Stimulated activated CD8-positive, alpha-beta memory T cell treated with anti-CD3 and anti-CD28 coated beads, Interleukin-7, amount 100 ng/mL, for 1 hour (primary cell): ENCODE data around the gene SERPINB1.

Experiments used
- DNase-seq, 2 donors: peaks; one replicate each; pipeline ENCODE4 v3.0.0-alpha.2; 2020; ENCODE audit warnings: low read depth in 2 of 2

The SERPINB1 gene

GRCh38 chr6:2793534-2794151 is 48.0 kb downstream of the SERPINB1 start:
- DNase-seq = no peak

- no peak for DNase-seq
These were observed 49.1 kb downstream of the SERPINB1 start for GRCh38 chr6:2792330-2793110.

GRCh38 chr6:2791450-2791974 is 50.2 kb downstream of the SERPINB1 start:
- no peak for DNase-seq

- no peak for DNase-seq
These were observed 50.8 kb downstream of the SERPINB1 start for GRCh38 chr6:2790588-2791449.

GRCh38 chr6:2786269-2786668 is 55.4 kb downstream of the SERPINB1 start:
- DNase-seq = no peak

- no peak for DNase-seq
These were observed 56.7 kb downstream of the SERPINB1 start for GRCh38 chr6:2784930-2785329.

- DNase-seq = no peak
These were observed 57.6 kb downstream of the SERPINB1 start for GRCh38 chr6:2784061-2784460.

- DNase-seq = no peak
These were observed 58.3 kb downstream of the SERPINB1 start for GRCh38 chr6:2783188-2783963.

- DNase-seq = no peak
These were observed 58.9 kb downstream of the SERPINB1 start for GRCh38 chr6:2782825-2783187.

GRCh38 chr6:2782356-2782708 is 59.3 kb downstream of the SERPINB1 start:
- DNase-seq = no peak
